Measurements from ENCODE around the gene HTR4.

Gene HTR4

GRCh38 chr5:148561801-148562311, 92.5 kb downstream of the HTR4 start:
- ChIA-PET CTCF (interaction anchor here (0.6 kb wide), 1 partner anchor 579 kb away, joined by 6 read pairs; the partner anchor contains the start of gene ABLIM3), POLR2A (ENCODE audit: low non-redundant PET) (no interaction called here)
- no peak for DNase-seq (ENCODE audit: low spot score)
- H3K27ac ChIP-seq, result no peak overlapping the region
- TF ChIP-seq CTCF (conservative IDR thresholded peaks at IDR 0.05; ENCODE audit: low read depth), result no peak

GRCh38 chr5:148559461-148559860, 94.9 kb downstream of the HTR4 start:
- DNase-seq (ENCODE audit: low spot score), result no peak
- ChIA-PET CTCF (no interaction called here), POLR2A (ENCODE audit: low non-redundant PET) (no interaction called here)
- TF ChIP-seq CTCF (conservative IDR thresholded peaks at IDR 0.05; ENCODE audit: low read depth), result no peak
- no peak overlapping the region for H3K27ac ChIP-seq

DNA sequence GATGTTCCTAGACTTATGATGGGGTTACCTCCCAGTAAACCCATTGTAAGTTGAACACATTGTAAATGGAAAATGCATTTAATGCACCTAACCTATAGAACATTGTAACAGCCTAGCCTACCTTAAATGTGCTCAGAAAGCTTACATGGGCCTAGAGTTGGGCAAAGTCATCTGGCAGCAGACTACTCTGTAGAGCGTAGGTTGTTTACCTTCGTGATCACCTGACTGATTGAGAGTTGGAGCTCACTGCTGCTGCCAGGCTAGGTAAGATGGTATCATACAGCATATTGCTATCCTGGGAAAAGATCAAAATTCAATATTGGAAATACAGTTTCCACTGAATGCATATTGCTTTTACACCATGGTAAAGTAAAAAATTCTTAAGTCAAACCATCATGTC, 95.4 kb downstream of the HTR4 start:
- POLR2A ChIA-PET (ENCODE audit: low non-redundant PET), result no interaction called here
- TF ChIP-seq CTCF (conservative IDR thresholded peaks at IDR 0.05; ENCODE audit: low read depth), result no peak
- no peak overlapping the region for H3K27ac ChIP-seq
- CTCF ChIA-PET, result no interaction called here
- no peak for DNase-seq (ENCODE audit: low spot score)

- H3K27ac ChIP-seq, result no peak overlapping the region
- no peak for TF ChIP-seq CTCF (conservative IDR thresholded peaks at IDR 0.05; ENCODE audit: low read depth)
- peak; percentile 43 for DNase-seq (ENCODE audit: low spot score)
- ChIA-PET CTCF (interaction anchor here (0.7 kb wide), 1 partner anchor 415 kb away, joined by 4 read pairs; no protein-coding TSS in a partner anchor), POLR2A (ENCODE audit: low non-redundant PET) (no interaction called here)
These were observed 97.5 kb downstream of the HTR4 start for GRCh38 chr5:148556835-148557234.

GRCh38 chr5:148554621-148555020, 99.7 kb downstream of the HTR4 start:
- no peak for TF ChIP-seq CTCF (conservative IDR thresholded peaks at IDR 0.05; ENCODE audit: low read depth)
- ChIA-PET CTCF (no interaction called here), POLR2A (ENCODE audit: low non-redundant PET) (no interaction called here)
- no peak overlapping the region for H3K27ac ChIP-seq
- DNase-seq (ENCODE audit: low spot score), result no peak

DNA sequence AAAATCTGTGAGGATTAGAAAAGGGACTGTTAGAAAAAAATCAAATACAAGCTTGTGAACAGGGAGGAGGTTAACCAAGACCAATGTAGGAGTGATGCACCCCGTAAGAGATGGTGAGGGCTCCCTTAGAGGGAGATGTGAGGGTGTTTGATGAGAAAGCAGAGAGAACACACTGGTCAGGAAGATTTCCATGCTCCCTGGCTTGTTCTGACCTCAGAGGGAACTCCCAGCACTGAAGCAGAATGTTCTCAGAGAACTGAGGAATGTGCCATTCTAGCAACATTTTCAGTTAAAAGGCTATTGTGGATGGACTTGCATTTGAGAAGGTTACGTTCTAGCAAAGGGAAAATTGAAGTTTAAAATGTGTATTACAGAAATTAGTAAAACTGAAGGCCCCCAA, 110.6 kb downstream of the HTR4 start:
- CTCF ChIA-PET, result no interaction called here

More for the DNA sequence above, 110.6 kb downstream of the HTR4 start:
- POLR2A ChIA-PET (ENCODE audit: low non-redundant PET), result no interaction called here
- no peak for TF ChIP-seq CTCF (conservative IDR thresholded peaks at IDR 0.05; ENCODE audit: low read depth)
- no peak for DNase-seq (ENCODE audit: low spot score)
- H3K27ac ChIP-seq, result no peak overlapping the region
